GM18517 (cell line): ENCODE measurements around the gene PTH2.
"Not testable (repeated sequence)": the region's sequence is repeated elsewhere in the genome, so short reads cannot be mapped to it uniquely, and the experiment has no call there.

Experiments used
- ATAC-seq: cut with Tn5 transposase; IDR thresholded peaks from one replicate; pipeline ENCODE4 v1.9.1; 2021; ENCODE audit warnings: mild to moderate bottlenecking, moderate library complexity; ENCODE audit not compliant: unreplicated experiment

Gene PTH2

GRCh38 chr19:49423071-49423984 is at the start of gene PTH2:
TSS of gene PTH2 (minus strand) at chr19:49423441. CDS start at chr19:49423339, 102 bp downstream.
- ATAC-seq = no peak

GRCh38 chr19:49472936-49473335 is 49.7 kb upstream of the PTH2 start:
- no peak for ATAC-seq

- peak; percentile 12 for ATAC-seq
These were observed 47.4 kb upstream of the PTH2 start for GRCh38 chr19:49470615-49470978.

- peak; percentile 54 for ATAC-seq
These were observed 46.8 kb upstream of the PTH2 start for GRCh38 chr19:49469828-49470614.

GRCh38 chr19:49468746-49469447 is 45.7 kb upstream of the PTH2 start:
- peak; percentile 40 for ATAC-seq

- ATAC-seq = no peak
These were observed 45.0 kb upstream of the PTH2 start for GRCh38 chr19:49468199-49468598.

GRCh38 chr19:49465371-49465770 is 42.1 kb upstream of the PTH2 start:
- ATAC-seq = no peak

GRCh38 chr19:49463960-49464740 is 40.9 kb upstream of the PTH2 start:
- ATAC-seq = no peak

GRCh38 chr19:49462492-49462891 is 39.3 kb upstream of the PTH2 start:
- ATAC-seq = no peak

- no peak for ATAC-seq
These were observed 38.4 kb upstream of the PTH2 start for GRCh38 chr19:49461656-49462055.

- not testable (repeated sequence) for ATAC-seq
These were observed 37.9 kb upstream of the PTH2 start for GRCh38 chr19:49461130-49461529.

GRCh38 chr19:49459388-49459787 is 36.1 kb upstream of the PTH2 start:
- no peak for ATAC-seq

- no peak for ATAC-seq
These were observed 35.3 kb upstream of the PTH2 start for GRCh38 chr19:49458567-49458903.

GRCh38 chr19:49456326-49456725 is 33.1 kb upstream of the PTH2 start:
- ATAC-seq = no peak

- no peak for ATAC-seq
These were observed 32.5 kb upstream of the PTH2 start for GRCh38 chr19:49455773-49456172.

- no peak for ATAC-seq
These were observed 30.6 kb upstream of the PTH2 start for GRCh38 chr19:49453757-49454240.

- ATAC-seq = peak; percentile 80
These were observed 29.9 kb upstream of the PTH2 start, which contains the start of gene ALDH16A1 for GRCh38 chr19:49453013-49453756. TSS of gene ALDH16A1 (plus strand) at chr19:49453225. CDS start at chr19:49453332, 107 bp downstream.

GRCh38 chr19:49451430-49452181 is 28.4 kb upstream of the PTH2 start, which contains the start of gene PIH1D1:
TSS of gene PIH1D1 (minus strand) at chr19:49451814. CDS start at chr19:49451574, 240 bp downstream.
- ATAC-seq = peak; percentile 65

GRCh38 chr19:49450405-49450804 is 27.2 kb upstream of the PTH2 start:
- no peak for ATAC-seq
